C4-2B (cell line): ENCODE results near the gene SLC22A31.

Source experiments
- H3K27ac ChIP-seq: fragments of 450-650 bp; 2 replicates; pipeline ENCODE4 v1.5.1; 2017
- ZFX ChIP-seq: fragments of 450-650 bp; IDR thresholded peaks from 2 replicates; pipeline ENCODE4 v1.6.1; 2017
- TF ChIP-seq, protein P1 (sequence below): fragments of 450-650 bp; conservative IDR thresholded peaks from 2 replicates; pipeline ENCODE4 v1.5.1; 2017; ENCODE audit warnings: mild to moderate bottlenecking

The SLC22A31 gene

DNA sequence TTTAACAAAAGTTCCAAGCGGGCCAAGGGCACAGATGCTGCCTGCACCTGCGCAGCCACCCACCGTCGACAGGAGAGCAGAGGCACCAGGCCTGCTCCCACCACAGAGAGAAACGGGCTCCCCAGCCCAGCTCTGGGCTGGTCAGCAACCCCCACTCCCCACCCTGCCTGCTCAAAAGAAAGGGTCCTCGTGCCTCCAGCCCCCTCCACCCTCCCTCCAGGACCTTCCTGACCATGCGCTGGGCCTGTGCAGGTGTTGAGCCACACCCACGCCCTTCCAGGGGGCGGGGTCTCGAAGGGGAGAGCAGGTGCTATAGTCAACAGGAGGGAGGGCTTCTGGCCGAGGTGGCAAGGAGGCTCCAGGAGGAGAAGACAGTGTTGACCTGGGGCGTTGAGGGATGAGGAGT is 42.5 kb upstream of the SLC22A31 start:
- no peak overlapping the region for H3K27ac ChIP-seq
- TF ChIP-seq, protein P1, sequence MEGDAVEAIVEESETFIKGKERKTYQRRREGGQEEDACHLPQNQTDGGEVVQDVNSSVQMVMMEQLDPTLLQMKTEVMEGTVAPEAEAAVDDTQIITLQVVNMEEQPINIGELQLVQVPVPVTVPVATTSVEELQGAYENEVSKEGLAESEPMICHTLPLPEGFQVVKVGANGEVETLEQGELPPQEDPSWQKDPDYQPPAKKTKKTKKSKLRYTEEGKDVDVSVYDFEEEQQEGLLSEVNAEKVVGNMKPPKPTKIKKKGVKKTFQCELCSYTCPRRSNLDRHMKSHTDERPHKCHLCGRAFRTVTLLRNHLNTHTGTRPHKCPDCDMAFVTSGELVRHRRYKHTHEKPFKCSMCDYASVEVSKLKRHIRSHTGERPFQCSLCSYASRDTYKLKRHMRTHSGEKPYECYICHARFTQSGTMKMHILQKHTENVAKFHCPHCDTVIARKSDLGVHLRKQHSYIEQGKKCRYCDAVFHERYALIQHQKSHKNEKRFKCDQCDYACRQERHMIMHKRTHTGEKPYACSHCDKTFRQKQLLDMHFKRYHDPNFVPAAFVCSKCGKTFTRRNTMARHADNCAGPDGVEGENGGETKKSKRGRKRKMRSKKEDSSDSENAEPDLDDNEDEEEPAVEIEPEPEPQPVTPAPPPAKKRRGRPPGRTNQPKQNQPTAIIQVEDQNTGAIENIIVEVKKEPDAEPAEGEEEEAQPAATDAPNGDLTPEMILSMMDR: no peak
- TF ChIP-seq ZFX: no peak

DNA sequence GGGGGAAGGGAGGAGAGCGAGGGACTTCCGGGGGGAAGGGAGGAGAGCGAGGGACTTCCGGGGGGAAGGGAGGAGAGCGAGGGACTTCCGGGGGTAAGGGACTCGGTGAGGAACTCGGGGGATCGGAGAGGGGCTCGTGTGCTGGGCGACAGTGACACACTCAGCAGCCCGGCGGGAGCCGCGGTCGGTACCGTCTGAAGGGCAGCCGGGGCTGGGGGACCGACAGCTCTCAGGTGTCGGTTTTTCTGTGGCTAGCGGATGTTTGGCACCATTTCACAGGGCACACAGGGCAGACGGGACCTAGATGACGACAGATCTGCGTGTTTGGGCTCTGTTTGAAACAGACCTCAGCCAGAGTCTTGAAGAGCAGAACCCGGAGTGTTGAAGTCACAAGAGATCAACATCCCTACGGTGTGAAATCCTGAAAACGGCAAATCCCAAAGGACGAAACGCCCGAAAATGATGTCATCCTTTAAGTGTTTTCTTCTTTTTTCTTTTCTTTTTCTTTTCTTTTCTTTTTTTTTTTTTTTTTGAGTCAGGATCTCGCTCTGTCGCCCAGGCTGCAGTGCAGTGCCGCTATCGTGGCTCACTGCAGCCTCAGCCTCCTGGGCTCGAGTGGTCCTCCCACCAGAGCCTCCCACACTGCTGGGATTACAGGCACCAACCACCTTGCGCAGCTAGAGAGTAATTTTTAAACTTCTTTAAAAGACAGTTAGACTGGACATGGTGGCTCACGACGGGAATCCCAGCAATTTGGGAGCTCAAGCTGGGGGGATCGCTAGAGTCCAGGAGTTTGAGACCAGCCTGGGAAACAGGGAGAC is 41.1 kb upstream of the SLC22A31 start:
- no peak for TF ChIP-seq ZFX
- TF ChIP-seq, protein P1: no peak
- H3K27ac ChIP-seq: peak overlapping the region; percentile 87

DNA sequence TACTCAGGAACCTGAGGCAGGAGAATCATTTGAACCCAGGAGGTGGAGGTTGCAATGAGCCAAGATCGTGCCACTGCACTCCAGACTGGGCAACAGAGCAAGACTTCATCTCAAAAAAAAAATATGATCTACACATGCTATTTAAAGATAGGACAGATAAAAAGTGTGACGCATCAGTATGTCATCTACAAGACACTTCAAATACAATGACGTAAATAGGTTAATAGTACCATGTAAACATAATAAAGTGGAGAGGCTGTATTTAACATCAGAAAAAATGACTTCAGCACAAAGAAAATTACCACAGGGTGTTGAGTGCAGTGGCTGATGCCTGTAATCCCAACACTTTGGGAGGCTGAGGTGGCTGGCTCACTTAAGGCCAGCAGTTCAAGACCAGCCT is 37.4 kb upstream of the SLC22A31 start:
- TF ChIP-seq ZFX: no peak
- TF ChIP-seq, protein P1: no peak
- no peak overlapping the region for H3K27ac ChIP-seq

DNA sequence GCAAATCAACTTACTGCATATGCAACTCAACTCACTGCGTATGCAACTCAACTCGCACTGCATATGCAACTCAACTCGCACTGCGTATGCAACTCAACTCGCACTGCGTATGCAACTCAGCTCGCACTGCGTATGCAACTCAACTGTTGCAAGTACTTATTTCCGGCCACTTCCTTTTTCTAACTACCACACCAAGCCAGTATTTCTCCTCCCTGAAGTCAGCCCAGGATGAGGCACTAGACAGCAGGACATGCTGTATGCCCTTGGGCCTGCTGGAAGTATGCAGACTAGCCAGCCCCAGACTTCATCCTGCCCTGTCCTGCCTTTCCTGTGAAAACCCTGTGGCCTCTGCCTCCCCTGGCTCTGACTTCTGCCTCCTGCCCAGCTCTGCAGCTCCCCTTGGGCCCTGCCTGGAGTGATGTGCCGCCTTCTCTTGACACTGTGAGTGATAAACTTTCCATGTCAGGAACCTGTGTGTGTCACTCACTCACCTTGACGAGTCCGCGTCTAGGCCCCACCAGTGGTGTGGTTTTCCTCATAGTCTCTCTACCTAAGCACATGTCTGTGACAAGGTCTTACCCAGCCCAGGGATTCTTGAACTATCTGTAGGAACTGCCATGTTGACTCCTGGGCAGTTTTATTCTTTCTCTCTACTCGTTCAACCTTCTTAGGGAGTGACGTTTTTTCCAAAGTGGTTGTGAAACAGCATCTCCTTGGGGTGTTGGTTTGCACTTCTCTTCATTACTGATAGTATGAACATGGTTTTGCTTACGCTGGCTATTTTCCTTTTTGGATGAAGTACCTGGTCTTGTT is 33.5 kb upstream of the SLC22A31 start:
- no peak for TF ChIP-seq ZFX

DNA sequence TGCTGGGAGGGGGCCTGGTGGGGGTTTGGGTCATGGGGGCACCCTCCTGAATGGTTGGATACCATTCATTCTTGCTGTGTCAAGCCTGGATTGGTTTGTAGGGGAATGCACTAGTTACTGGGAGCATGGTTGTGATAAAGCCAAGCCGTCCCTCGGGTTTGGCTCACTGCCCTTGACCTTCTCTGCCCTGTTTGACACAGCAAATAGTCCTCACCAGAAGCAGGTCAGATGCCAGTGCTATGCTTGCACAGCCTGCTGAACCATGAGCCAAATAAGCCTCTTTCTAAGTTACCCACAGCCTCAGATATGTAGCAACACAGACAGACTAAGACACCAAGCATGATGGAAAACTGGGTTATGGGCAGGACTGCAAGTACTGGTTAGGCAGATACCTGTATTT is 31.8 kb upstream of the SLC22A31 start:
- no peak overlapping the region for H3K27ac ChIP-seq
- no peak for TF ChIP-seq ZFX
- TF ChIP-seq, protein P1: no peak

More for the DNA sequence above, 33.5 kb upstream of the SLC22A31 start:
- H3K27ac ChIP-seq: no peak overlapping the region

DNA sequence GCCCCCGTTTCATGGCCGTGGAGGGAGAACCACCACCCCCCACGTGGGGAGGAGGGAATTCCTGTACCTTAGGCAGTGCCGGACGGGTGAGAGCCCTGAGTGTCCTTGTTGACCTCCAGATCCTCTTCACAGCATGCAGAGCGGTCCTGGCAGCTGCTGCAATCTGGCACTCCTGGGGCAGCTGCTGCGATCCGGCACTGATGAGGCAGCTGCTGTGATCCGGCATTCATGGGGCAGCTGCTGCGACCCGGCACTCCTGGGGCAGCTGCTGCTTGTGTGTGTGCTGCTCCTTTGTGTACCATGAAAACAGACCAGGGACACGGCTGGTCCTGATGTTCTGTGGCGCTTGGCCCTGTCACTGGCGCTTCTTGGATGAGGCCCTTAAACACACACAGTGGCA is 29.9 kb upstream of the SLC22A31 start:
- no peak overlapping the region for H3K27ac ChIP-seq
- TF ChIP-seq, protein P1: no peak
- no peak for TF ChIP-seq ZFX

DNA sequence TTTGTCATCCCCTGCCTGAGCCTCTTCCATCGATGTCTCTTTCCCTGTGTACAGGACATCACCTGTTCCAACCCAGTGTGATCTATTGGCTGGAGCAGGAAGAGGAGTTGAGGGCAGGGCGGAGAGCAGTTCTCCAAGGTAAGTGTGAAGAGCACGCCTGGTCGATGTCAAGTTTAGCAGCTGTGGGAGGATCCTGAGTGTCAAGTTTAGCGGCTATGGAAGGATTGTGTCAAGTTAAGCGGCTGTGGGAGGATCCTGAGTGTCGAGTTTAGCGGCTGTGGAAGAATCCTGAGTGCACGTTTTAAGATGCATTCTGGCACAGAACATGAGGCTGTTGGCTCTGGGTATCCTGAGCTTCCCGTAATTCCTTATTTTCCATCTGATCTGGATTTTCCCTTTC is 24.3 kb upstream of the SLC22A31 start:
- TF ChIP-seq, protein P1: no peak
- no peak for TF ChIP-seq ZFX
- no peak overlapping the region for H3K27ac ChIP-seq
